Occipital lobe (tissue), 2 donors: ENCODE data around the gene COBL. TPM values are rescaled to one million over a fixed set of nuclear protein-coding genes. Genes with fewer than 3 reads are reported as not detected.

ENCODE experiments used
- DNase-seq: peaks from one replicate; lab custom pipeline; 2025; lab: John Stamatoyannopoulos, UW
- total RNA-seq: library from RNA; depleted of rRNA; stranded (reverse); fragments of >200 nt; gene quantifications from one replicate; pipeline ENCODE4 v1.2.3, GENCODE V29; 2014

COBL gene
- total RNA-seq, 1 donor from 2014 or later: 6.4 TPM

GRCh38 chr7:51058764-51059163 is 257.8 kb downstream of the COBL start:
- peak; percentile 22 for DNase-seq

- DNase-seq: no peak
These were observed 261.4 kb downstream of the COBL start for GRCh38 chr7:51055039-51055840.

GRCh38 chr7:51054231-51054630 is 262.4 kb downstream of the COBL start:
- DNase-seq: no peak

GRCh38 chr7:51053160-51053925 is 263.3 kb downstream of the COBL start:
- DNase-seq: no peak

- DNase-seq: no peak
These were observed 270.1 kb downstream of the COBL start for GRCh38 chr7:51046482-51046881.

GRCh38 chr7:51046103-51046466 is 270.5 kb downstream of the COBL start:
- DNase-seq: no peak

- no peak for DNase-seq
These were observed 271.1 kb downstream of the COBL start for GRCh38 chr7:51045319-51046102.

- no peak for DNase-seq
These were observed 273.1 kb downstream of the COBL start for GRCh38 chr7:51043461-51043860.

- DNase-seq: no peak
These were observed 275.8 kb downstream of the COBL start for GRCh38 chr7:51040787-51041186.

GRCh38 chr7:51038573-51038972 is 278.0 kb downstream of the COBL start:
- no peak for DNase-seq

GRCh38 chr7:51035716-51036115 is 280.9 kb downstream of the COBL start:
- DNase-seq: no peak

- DNase-seq: no peak
These were observed 281.9 kb downstream of the COBL start for GRCh38 chr7:51034521-51035264.

- DNase-seq: no peak
These were observed 282.7 kb downstream of the COBL start for GRCh38 chr7:51033727-51034520.

GRCh38 chr7:51031791-51032515 is 284.7 kb downstream of the COBL start:
- DNase-seq: no peak

GRCh38 chr7:51031216-51031615 is 285.4 kb downstream of the COBL start:
- DNase-seq: no peak

GRCh38 chr7:51029701-51030191 is 286.9 kb downstream of the COBL start:
- DNase-seq: no peak

- DNase-seq: no peak
These were observed 287.5 kb downstream of the COBL start for GRCh38 chr7:51029131-51029530.

GRCh38 chr7:51027935-51028830 is 288.4 kb downstream of the COBL start:
- no peak for DNase-seq
